H1 (cell line): Measurements from ENCODE around the gene PPP1R12A. TPM values are rescaled to one million over a fixed set of nuclear protein-coding genes. Genes with fewer than 3 reads are reported as not detected.
"Not testable (repeated sequence)": the region's sequence is repeated elsewhere in the genome, so short reads cannot be mapped to it uniquely, and the experiment has no call there.

Experiments
- CTCF ChIA-PET: fragments of 300-600 bp; sonication (Branson Sonifier 250); formaldehyde crosslinking; loops from one replicate; lab custom pipeline; 2021; ENCODE audit not compliant: partially characterized antibody; lab: Charles Lee
- POLR2A ChIA-PET: fragments of 300-600 bp; sonication (Branson Sonifier 250); formaldehyde crosslinking; loops from one replicate; lab custom pipeline; 2021; ENCODE audit warnings: inconsistent platforms; ENCODE audit not compliant: partially characterized antibody; lab: Charles Lee
- DNase-seq, 2 experiments: peaks; one replicate each; pipeline versions ENCODE4 v3.0.0 to v3.0.0-alpha.2; 2010 to 2022; ENCODE audit warnings: low spot score in 2 of 2, low read depth in 1 of 2, mixed read lengths in 1 of 2
- FAIRE-seq: peaks from 2 replicates; lab custom pipeline; 2011; peaks lifted over from hg19 to GRCh38; lab: Jason Lieb, UNC
- H2AFZ ChIP-seq: 2 replicates; pipeline ENCODE4 v1.8.1; 2012; ENCODE audit warnings: low read length, inconsistent platforms
- H2AK5ac ChIP-seq: 2 replicates; pipeline ENCODE4 v1.6.1; 2013; ENCODE audit warnings: low read depth, low read length
- H2BK120ac ChIP-seq: replicated peaks from 2 replicates; pipeline ENCODE3; 2013; ENCODE audit warnings: low read depth, low read length, inconsistent platforms
- H2BK12ac ChIP-seq: 2 replicates; pipeline ENCODE4 v1.6.1; 2013; ENCODE audit warnings: low read depth, low read length
- H2BK15ac ChIP-seq: 2 replicates; pipeline ENCODE4 v1.6.1; 2013; ENCODE audit warnings: low read length
- H2BK20ac ChIP-seq: 2 replicates; pipeline ENCODE4 v1.6.1; 2013; ENCODE audit warnings: low read length
- H2BK5ac ChIP-seq: 2 replicates; pipeline ENCODE4 v1.6.1; 2013; ENCODE audit warnings: low read depth, low read length
- H3K14ac ChIP-seq: 2 replicates; pipeline ENCODE4 v1.6.1; 2013; ENCODE audit warnings: inconsistent platforms; ENCODE audit not compliant: insufficient read length
- H3K18ac ChIP-seq: 2 replicates; pipeline ENCODE4 v1.6.1; 2013; ENCODE audit warnings: low read length; ENCODE audit errors: extremely low read depth
- H3K23ac ChIP-seq: 2 replicates; pipeline ENCODE4 v1.6.1; 2013; ENCODE audit warnings: inconsistent platforms; ENCODE audit not compliant: insufficient read length
- H3K23me2 ChIP-seq: 2 replicates; pipeline ENCODE4 v1.6.1; 2013; ENCODE audit warnings: low read depth, low read length
- H3K27ac ChIP-seq: 2 replicates; pipeline ENCODE4 v1.6.1; 2011; ENCODE audit warnings: low read depth, low read length, inconsistent platforms
- H3K27me3 ChIP-seq, 4 experiments: replicated peaks in 1 of 4; 1 replicate in 1 of 4; 2 replicates in 3 of 4; pipeline versions ENCODE4 v1.6.1 to v1.8.1; 2011 to 2013; ENCODE audit warnings: low read length in 3 of 4, mild to moderate bottlenecking in 3 of 4, inconsistent platforms in 2 of 4, mixed read lengths in 2 of 4, moderate library complexity in 1 of 4; ENCODE audit not compliant: control insufficient read depth in 3 of 4, insufficient read depth in 3 of 4; ENCODE audit errors: extremely low read depth in 1 of 4
- H3K36me3 ChIP-seq, 4 experiments: 2 replicates each; pipeline versions ENCODE4 v1.6.1 to v1.8.1; 2011 to 2013; ENCODE audit warnings: mild to moderate bottlenecking in 4 of 4, low read length in 3 of 4, moderate library complexity in 2 of 4, control low read depth in 1 of 4, inconsistent platforms in 1 of 4; ENCODE audit not compliant: insufficient read depth in 4 of 4, control insufficient read depth in 2 of 4
- H3K4ac ChIP-seq: replicated peaks from 2 replicates; pipeline ENCODE3; 2013; ENCODE audit warnings: low read length, low read depth, mixed read lengths, inconsistent platforms; ENCODE audit not compliant: insufficient read length
- H3K4me1 ChIP-seq, 4 experiments: replicated peaks in 1 of 4; 1 replicate in 1 of 4; 2 replicates in 3 of 4; pipeline versions ENCODE4 v1.6.1 to v1.8.1; 2011 to 2013; ENCODE audit warnings: low read length in 3 of 4, inconsistent platforms in 2 of 4, mixed read lengths in 1 of 4; ENCODE audit not compliant: insufficient read depth in 4 of 4, control insufficient read depth in 3 of 4
- H3K4me2 ChIP-seq, 2 experiments: 2 replicates each; pipeline versions ENCODE4 v1.6.1 to v1.8.1; 2011 to 2013; ENCODE audit warnings: low read depth in 2 of 2, low read length in 2 of 2, control low read depth in 1 of 2, inconsistent platforms in 1 of 2, mild to moderate bottlenecking in 1 of 2; ENCODE audit not compliant: insufficient read depth in 1 of 2
- H3K4me3 ChIP-seq, 4 experiments: fragments of 200-600, 300-600 bp in 1 of 4; sonication (generic), shearing (Covaris generic), sonication (Bioruptor Twin) in 1 of 4; 2 replicates each; pipeline versions ENCODE4 v1.5.1 to v1.8.1; 2011 to 2016; ENCODE audit warnings: low read length in 4 of 4, low read depth in 3 of 4, control low read depth in 2 of 4, inconsistent platforms in 2 of 4, mild to moderate bottlenecking in 2 of 4, mixed read lengths in 1 of 4, moderate library complexity in 1 of 4; ENCODE audit not compliant: insufficient read depth in 2 of 4; ENCODE audit errors: extremely low read depth in 1 of 4
- H3K56ac ChIP-seq: replicated peaks from 2 replicates; pipeline ENCODE3; 2013; ENCODE audit warnings: low read depth, mild to moderate bottlenecking, mixed read lengths, low read length, inconsistent platforms; ENCODE audit not compliant: insufficient read length
- H3K79me1 ChIP-seq: 2 replicates; pipeline ENCODE4 v1.6.1; 2013; ENCODE audit warnings: low read depth, low read length, control low read depth
- H3K79me2 ChIP-seq, 2 experiments: 2 replicates each; pipeline versions ENCODE4 v1.6.1 to v1.8.1; 2012 to 2013; ENCODE audit warnings: low read length in 2 of 2, mild to moderate bottlenecking in 2 of 2, inconsistent platforms in 1 of 2; ENCODE audit not compliant: insufficient read depth in 2 of 2, control insufficient read depth in 1 of 2
- H3K9ac ChIP-seq, 4 experiments: replicated peaks in 1 of 4; 1 replicate in 1 of 4; 2 replicates in 3 of 4; pipeline versions ENCODE4 v1.6.1 to v1.8.1; 2011 to 2013; ENCODE audit warnings: low read depth in 3 of 4, low read length in 3 of 4, control low read depth in 2 of 4, mild to moderate bottlenecking in 2 of 4, moderate library complexity in 2 of 4, inconsistent platforms in 1 of 4; ENCODE audit errors: extremely low read depth in 1 of 4
- H3K9me3 ChIP-seq, 2 experiments: 2 replicates each; pipeline versions ENCODE4 v1.6.1 to v1.8.1; 2012 to 2013; ENCODE audit warnings: mild to moderate bottlenecking in 2 of 2, moderate library complexity in 2 of 2, control low read depth in 1 of 2, inconsistent platforms in 1 of 2, low read depth in 1 of 2, low read length in 1 of 2, mixed read lengths in 1 of 2; ENCODE audit not compliant: insufficient read depth in 2 of 2
- H4K20me1 ChIP-seq, 2 experiments: replicated peaks in 1 of 2; 2 replicates each; pipeline versions ENCODE3 to v1.8.1; 2011 to 2013; ENCODE audit warnings: inconsistent platforms in 2 of 2, low read length in 2 of 2, mild to moderate bottlenecking in 1 of 2; ENCODE audit not compliant: insufficient read depth in 2 of 2, control insufficient read depth in 1 of 2
- H4K5ac ChIP-seq: 2 replicates; pipeline ENCODE4 v1.6.1; 2013; ENCODE audit warnings: low read length, low read depth, mixed read lengths, inconsistent platforms; ENCODE audit not compliant: insufficient read length
- H4K8ac ChIP-seq: 2 replicates; pipeline ENCODE4 v1.8.0; 2013; ENCODE audit warnings: mild to moderate bottlenecking, moderate library complexity, low read length, inconsistent platforms; ENCODE audit not compliant: insufficient read depth; ENCODE audit errors: extremely low read depth
- H4K91ac ChIP-seq: replicated peaks from 2 replicates; pipeline ENCODE3; 2013; ENCODE audit warnings: low read length, mixed read lengths, inconsistent platforms; ENCODE audit not compliant: insufficient read length
- BACH1 ChIP-seq: IDR thresholded peaks from 2 replicates; pipeline ENCODE4 v1.6.1; 2012; ENCODE audit warnings: low read length, improper control_type of control experiment
- JUND ChIP-seq: IDR thresholded peaks from 2 replicates; pipeline ENCODE4 v1.6.1; 2011; ENCODE audit warnings: mild to moderate bottlenecking, improper control_type of control experiment, low read length
- MAFK ChIP-seq: IDR thresholded peaks from 2 replicates; pipeline ENCODE4 v1.6.1; 2012; ENCODE audit warnings: low read depth, mild to moderate bottlenecking, improper control_type of control experiment, low read length
- POLR2A ChIP-seq, 2 experiments: IDR thresholded peaks; 1 replicate in 1 of 2; 2 replicates in 1 of 2; pipeline ENCODE4 v1.6.1; 2011; ENCODE audit warnings: low read depth in 2 of 2, low read length in 2 of 2, mild to moderate bottlenecking in 2 of 2; ENCODE audit errors: control extremely low read depth in 1 of 2
- POU5F1 ChIP-seq: IDR thresholded peaks from 2 replicates; pipeline ENCODE4 v1.6.1; 2011; ENCODE audit warnings: low read depth, mild to moderate bottlenecking, low read length, moderate library complexity
- WGBS, 2 experiments: shearing (Covaris generic) in 1 of 2; methylation state at CpG; one replicate each; pipeline versions ENCODE4 v1.1.6 to v1.1.7; 2013 to 2015; ENCODE audit warnings: low lambda C conversion rate in 2 of 2, mixed read lengths in 2 of 2, inconsistent platforms in 1 of 2, low coverage in 1 of 2, missing lambda C conversion rate in 1 of 2; ENCODE audit not compliant: insufficient replicate concordance in 2 of 2, insufficient coverage in 1 of 2, insufficient read length in 1 of 2; ENCODE audit errors: extremely low coverage in 1 of 2, missing lambda C conversion rate in 1 of 2; 5-methylcytosine and 5-hydroxymethylcytosine counted together
- polyA plus RNA-seq, 7 experiments: library from polyadenylated mRNA; depleted of rRNA in 3 of 7; stranded (reverse) in 5 of 7; unstranded in 2 of 7; fragments of >200 nt in 5 of 7; fragments of 200-250 nt in 2 of 7; gene quantifications; 1 replicate in 5 of 7; 2 replicates in 1 of 7; 4 replicates in 1 of 7; pipeline versions ENCODE4 v1.2.1 to v1.2.3, GENCODE V29; 2011 to 2013; ENCODE audit warnings: missing spikeins in 2 of 7, mixed read lengths in 2 of 7
- total RNA-seq: library from RNA; stranded (reverse); fragmentation: NEBNext Ultra II Directional; extraction: Animal tissue kit (Norgen Biotek cat#: 25700); gene quantifications from 2 replicates; pipeline ENCODE4 v1.2.1, GENCODE V29; 2021

PPP1R12A gene
- total and polyA plus RNA-seq, 2 of the 8 experiments (the other 6 are each of a cell fraction or from before 2014, with no cell fraction given) = 14.7 to 81.5 TPM

DNA sequence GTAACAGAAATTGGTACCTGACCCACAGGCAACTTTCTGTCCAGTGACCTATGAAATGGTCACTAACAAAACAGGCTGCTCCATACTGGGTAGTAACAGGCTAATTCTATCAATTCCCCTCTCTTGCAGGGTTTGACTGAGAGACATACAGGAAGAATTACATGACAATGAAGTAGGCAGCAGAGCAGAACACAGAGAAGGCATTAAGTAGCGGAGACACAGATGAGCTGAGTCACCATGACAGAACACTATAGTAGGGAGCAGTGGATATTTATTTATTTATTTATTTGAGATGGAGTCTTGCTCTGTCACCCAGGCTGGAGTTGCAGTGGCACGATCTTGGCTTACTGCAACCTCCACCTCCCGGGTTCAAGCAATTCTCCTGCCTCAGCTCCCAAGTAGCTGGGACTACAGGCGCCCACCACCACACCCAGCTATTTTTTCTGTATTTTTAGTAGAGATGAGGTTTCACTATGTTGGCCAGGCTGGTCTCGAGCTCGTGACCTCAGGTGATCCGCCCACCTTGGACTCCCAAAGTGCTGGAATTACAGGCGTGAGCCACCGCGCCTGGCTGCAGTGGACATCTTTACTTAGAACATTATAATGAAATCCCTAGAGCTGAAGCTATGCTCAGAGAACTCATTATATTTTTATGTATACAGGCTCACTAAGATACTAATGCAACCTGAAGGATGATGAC lies 150.4 kb downstream of the PPP1R12A start:
- peak in 1 of 2 experiments; percentile 2 for DNase-seq
- H3K27ac ChIP-seq = 0 out of 2 replicates have a peak overlapping the region, but pooled peaks have one; percentile 6

More for the DNA sequence above, 150.4 kb downstream of the PPP1R12A start:
- H3K27me3 ChIP-seq, H3K79me1 ChIP-seq, H3K56ac ChIP-seq, H3K79me2 ChIP-seq, H3K4me3 ChIP-seq, H2AFZ ChIP-seq, H4K20me1 ChIP-seq, H4K5ac ChIP-seq, H4K8ac ChIP-seq, H3K9ac ChIP-seq, H3K23me2 ChIP-seq, H3K14ac ChIP-seq, H2BK20ac ChIP-seq, H3K23ac ChIP-seq, H2BK15ac ChIP-seq, H3K9me3 ChIP-seq, H2AK5ac ChIP-seq, H2BK12ac ChIP-seq, H3K4ac ChIP-seq, H2BK120ac ChIP-seq, H4K91ac ChIP-seq: not testable (repeated sequence)
- peak overlapping the region; percentile 8; the same call in 1 of the 2 replicates for H2BK5ac ChIP-seq
- peak; percentile 75 for FAIRE-seq
- peaks cover 0 to 14% (median 10%) of the 10 kb centered on the region in 4 experiments; a peak in 4 of 7 replicates for H3K4me1 ChIP-seq
- ChIA-PET CTCF (interaction anchor here (0.6 to 1.3 kb wide), 4 partner anchors 27 to 374 kb away, joined by 3 read pairs; no protein-coding TSS in a partner anchor), POLR2A (interaction anchor here (0.7 to 1.0 kb wide), 2 partner anchors 178 to 237 kb away, joined by 3 read pairs; no protein-coding TSS in a partner anchor)
- peaks cover 0 to 45% (median 6%) of the 10 kb centered on the region in 4 experiments; a peak in 4 of 8 replicates for H3K36me3 ChIP-seq
- peak overlapping the region; percentile 43 to 59; a peak in 3 of 4 replicates for H3K4me2 ChIP-seq
- TF ChIP-seq JUND (peak; percentile 71), POU5F1 (peak; percentile 70), BACH1 (peak; percentile 95), POLR2A (IDR thresholded peaks at IDR 0.05; ENCODE audit: control extremely low read depth in 1 of 2, low read depth in 2 of 2, low read length in 2 of 2) (peak in 1 of 2 experiments; percentile 29; a peak in 1 of 3 replicates), MAFK (peak; percentile 92)
- 84% methylated on average over 10 of the region's 10 CpGs; no CpG with 5 or more reads in 1 of the 2 experiments for WGBS, 2 experiments
- H3K18ac ChIP-seq = 0 out of 2 replicates have a peak overlapping the region, but pooled peaks have one; percentile 11
